ENCODE results near the gene OR10A4. TPM values are rescaled to one million over a fixed set of nuclear protein-coding genes. Genes with fewer than 3 reads are reported as not detected.

OR10A4 gene
- total and polyA plus RNA-seq, 2 donors (not counting 3 experiments of a cell fraction or from before 2014, with no cell fraction given), result not detected

GRCh38 chr11:6911378-6911777, 35.0 kb downstream of the OR10A4 start:
- Histone ChIP-seq H4K20me1 (replicated peaks; ENCODE audit: control insufficient read depth, extremely low read depth, insufficient read depth, low read length) (no peaks in the 10 kb centered on the region), H2AFZ (ENCODE audit: low read depth, low read length) (no peak overlapping the region), H3K79me2 (ENCODE audit: control insufficient read depth, insufficient read depth, low read length) (no peaks in the 10 kb centered on the region), H3K27ac (ENCODE audit: insufficient read depth, low read depth, low read length) (no peak overlapping the region), H3K36me3 (ENCODE audit: control insufficient read depth in 2 of 2, extremely low read depth in 1 of 2, insufficient read depth in 2 of 2, low read length in 2 of 2) (no peaks in the 10 kb centered on the region), H3K9me3 (replicated peaks; ENCODE audit: control insufficient read depth, insufficient read depth, low read length) (no peaks in the 10 kb centered on the region), H3K27me3 (ENCODE audit: control insufficient read depth in 2 of 2, insufficient read depth in 2 of 2, low read length in 2 of 2) (no peaks in the 10 kb centered on the region), H3K9me1 (replicated peaks; ENCODE audit: control insufficient read depth, extremely low read depth, insufficient read depth, low read length) (no peaks in the 10 kb centered on the region), H3K4me1 (ENCODE audit: control insufficient read depth, extremely low read depth, insufficient read depth, low read length) (peaks cover 7% of the 10 kb centered on the region), H3K9ac (replicated peaks; ENCODE audit: extremely low read depth, insufficient read depth, low read length) (no peak overlapping the region), H3K4me3 (replicated peaks in 1 of 3; ENCODE audit: insufficient read depth in 1 of 3, low read depth in 1 of 3, low read length in 3 of 3) (no peak overlapping the region), H3K4me2 (ENCODE audit: insufficient read depth, low read length) (no peak overlapping the region)
- intact Hi-C loops (cut with micrococcal nuclease) (loop anchor here (5.0 kb wide), 1 partner anchor 111 kb away; the partner anchor contains the start of genes NLRP14 and ZNF214), dilution Hi-C loops (cut with MboI; ENCODE audit: extremely low pct_ligation_motif_present, low sequenced_read_pairs) (no loop called here)
- BruUV-seq (replicated peaks), result no TSS peak
- CTCF ChIA-PET, result interaction anchor here (1.7 kb wide), 1 partner anchor 15 kb away, joined by 5 read pairs; the partner anchor contains the start of gene ZNF215
- FAIRE-seq (no peak), DNase-seq (ENCODE audit: low read depth, low spot score) (no peak)
- TF ChIP-seq POLR2A (IDR thresholded peaks at IDR 0.05; ENCODE audit: low read depth, low read length) (no peak), EZH2 (IDR thresholded peaks at IDR 0.05; ENCODE audit: borderline replicate concordance, low read depth, low read length, severe bottlenecking) (no peak), GATA2 (IDR thresholded peaks at IDR 0.05; ENCODE audit: insufficient read depth, insufficient read length, low read depth, low read length) (no peak), POLR2AphosphoS5 (IDR thresholded peaks at IDR 0.05; ENCODE audit: insufficient read depth, low read depth, low read length) (no peak), JUN (IDR thresholded peaks at IDR 0.05; ENCODE audit: borderline replicate concordance, insufficient read depth, insufficient read length, low read depth) (no peak), MAX (IDR thresholded peaks at IDR 0.05; ENCODE audit: insufficient read depth, insufficient read length) (no peak), CTCF (IDR thresholded peaks at IDR 0.05; ENCODE audit: extremely low read depth in 1 of 2, insufficient read depth in 1 of 2, low read depth in 1 of 2, low read length in 2 of 2) (no peak), FOS (IDR thresholded peaks at IDR 0.05; ENCODE audit: borderline replicate concordance, insufficient read depth, low read length) (no peak), MYC (IDR thresholded peaks at IDR 0.05; ENCODE audit: low read depth, low read length) (no peak)
- POLR2A ChIA-PET, result no interaction called here
